Kidney (tissue), 14 donors: ENCODE measurements around the gene RECK. TPM values are rescaled to one million over a fixed set of nuclear protein-coding genes. Genes with fewer than 3 reads are reported as not detected.

Experiments used
- DNase-seq, 5 donors: peaks; one replicate each; pipeline ENCODE4 v3.0.0-alpha.2; 2013 to 2020
- FAIRE-seq: peaks from 2 replicates; lab custom pipeline; 2012; peaks lifted over from hg19 to GRCh38; lab: Jason Lieb, UNC
- H3K27ac ChIP-seq, 2 donors: one replicate each; pipeline ENCODE4 v1.7.0; 2013; ENCODE audit warnings: low read depth in 2 of 2, low read length in 2 of 2, inconsistent platforms in 1 of 2
- H3K27me3 ChIP-seq: one replicate; pipeline ENCODE4 v1.7.1; 2013; ENCODE audit warnings: low read length, inconsistent platforms; ENCODE audit not compliant: control insufficient read depth, insufficient read depth
- H3K36me3 ChIP-seq, 3 donors: one replicate each; pipeline versions ENCODE4 v1.7.0 to v1.7.1; 2013; ENCODE audit warnings: low read length in 3 of 3, control low read depth in 1 of 3, inconsistent platforms in 1 of 3; ENCODE audit not compliant: insufficient read depth in 3 of 3, control insufficient read depth in 2 of 3
- H3K4me1 ChIP-seq, 3 donors: one replicate each; pipeline versions ENCODE4 v1.7.0 to v1.7.1; 2013; ENCODE audit warnings: low read length in 3 of 3, inconsistent platforms in 1 of 3, low read depth in 1 of 3; ENCODE audit not compliant: control insufficient read depth in 2 of 3, insufficient read depth in 2 of 3
- H3K4me3 ChIP-seq, 3 donors: one replicate each; pipeline versions ENCODE4 v1.7.0 to v1.8.1; 2013; ENCODE audit warnings: low read length in 3 of 3, control low read depth in 1 of 3, inconsistent platforms in 1 of 3
- H3K9ac ChIP-seq, 3 donors: one replicate each; pipeline versions ENCODE4 v1.7.0 to v1.7.1; 2013; ENCODE audit warnings: low read length in 3 of 3, control low read depth in 1 of 3, inconsistent platforms in 1 of 3
- H3K9me3 ChIP-seq, 3 donors: one replicate each; pipeline versions ENCODE4 v1.7.0 to v1.7.1; 2013; ENCODE audit warnings: low read length in 3 of 3, control low read depth in 1 of 3, inconsistent platforms in 1 of 3; ENCODE audit not compliant: control insufficient read depth in 2 of 3, insufficient read depth in 1 of 3
- intact Hi-C: fragments of 100-400 bp; cut with DNase I; formaldehyde crosslinking; loops from one replicate; pipeline ENCODE4 v1.11.1; 2022
- polyA plus RNA-seq: library from polyadenylated mRNA; stranded (reverse); fragments of 350-450 nt; fragmentation: Illumina TruSeq; extraction: RNeasy Lipid Tissue Mini Kit (QIAGEN cat#74804); gene quantifications from one replicate; pipeline ENCODE4 v1.2.3, GENCODE V29; 2014; ENCODE audit warnings: low read depth, low replicate concordance; ENCODE audit not compliant: insufficient read depth
- total RNA-seq: library from RNA; stranded (reverse); fragmentation: NEBNext Ultra II Directional; extraction: Animal tissue kit (Norgen Biotek cat#: 25700); gene quantifications from one replicate; pipeline ENCODE4 v1.2.1, GENCODE V29; 2021
- TF ChIP-seq, protein P1 (sequence below): IDR thresholded peaks from 3 replicates; pipeline ENCODE4 v1.5.1; 2012; ENCODE audit warnings: mild to moderate bottlenecking, moderate library complexity, borderline replicate concordance; ENCODE audit not compliant: insufficient read depth; ENCODE audit errors: extremely low read depth
- donor health status: control.
- donor health status: control.
- donor health status: control.
- donor health status: control.
- donor health status: control.
- donor health status: DM: yes; HTN: yes; CAD: no.
- donor health status: Normal renal cell carcinoma (clear cell type).

Gene RECK
- total and polyA plus RNA-seq, 2 donors from 2014 or later: 4.5 to 10.4 TPM

- Histone ChIP-seq H3K4me1 (no peaks in the 10 kb centered on the region), H3K36me3 (peaks cover 0 to 5% (median 0%) of the 10 kb centered on the region in 3 donors), H3K27ac (no peak overlapping the region), H3K9ac (no peak overlapping the region), H3K9me3 (no peaks in the 10 kb centered on the region), H3K27me3 (no peaks in the 10 kb centered on the region), H3K4me3 (no peak overlapping the region)
- intact Hi-C loops: loop anchor here (10.0 kb wide), 1 partner anchor 47 kb away; the partner anchor contains the start of gene CCIN
- TF ChIP-seq, protein P1, sequence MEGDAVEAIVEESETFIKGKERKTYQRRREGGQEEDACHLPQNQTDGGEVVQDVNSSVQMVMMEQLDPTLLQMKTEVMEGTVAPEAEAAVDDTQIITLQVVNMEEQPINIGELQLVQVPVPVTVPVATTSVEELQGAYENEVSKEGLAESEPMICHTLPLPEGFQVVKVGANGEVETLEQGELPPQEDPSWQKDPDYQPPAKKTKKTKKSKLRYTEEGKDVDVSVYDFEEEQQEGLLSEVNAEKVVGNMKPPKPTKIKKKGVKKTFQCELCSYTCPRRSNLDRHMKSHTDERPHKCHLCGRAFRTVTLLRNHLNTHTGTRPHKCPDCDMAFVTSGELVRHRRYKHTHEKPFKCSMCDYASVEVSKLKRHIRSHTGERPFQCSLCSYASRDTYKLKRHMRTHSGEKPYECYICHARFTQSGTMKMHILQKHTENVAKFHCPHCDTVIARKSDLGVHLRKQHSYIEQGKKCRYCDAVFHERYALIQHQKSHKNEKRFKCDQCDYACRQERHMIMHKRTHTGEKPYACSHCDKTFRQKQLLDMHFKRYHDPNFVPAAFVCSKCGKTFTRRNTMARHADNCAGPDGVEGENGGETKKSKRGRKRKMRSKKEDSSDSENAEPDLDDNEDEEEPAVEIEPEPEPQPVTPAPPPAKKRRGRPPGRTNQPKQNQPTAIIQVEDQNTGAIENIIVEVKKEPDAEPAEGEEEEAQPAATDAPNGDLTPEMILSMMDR: no peak
- FAIRE-seq: no peak
- no peak for DNase-seq
These were observed 81.5 kb downstream of the RECK start for GRCh38 chr9:36118201-36118600.

GRCh38 chr9:36118706-36119105 lies 82.0 kb downstream of the RECK start:
- Histone ChIP-seq H3K9me3 (no peaks in the 10 kb centered on the region), H3K27ac (no peak overlapping the region), H3K36me3 (peaks cover 0 to 5% (median 0%) of the 10 kb centered on the region in 3 donors), H3K27me3 (no peaks in the 10 kb centered on the region), H3K4me1 (no peaks in the 10 kb centered on the region), H3K4me3 (no peak overlapping the region), H3K9ac (no peak overlapping the region)
- intact Hi-C loops: loop anchor here (10.0 kb wide), 1 partner anchor 46 kb away; the partner anchor contains the start of gene CCIN
- DNase-seq: no peak
- no peak for FAIRE-seq
- TF ChIP-seq, protein P1: no peak

GRCh38 chr9:36119476-36119875 lies 82.8 kb downstream of the RECK start:
- no peak overlapping the region for H3K4me3 ChIP-seq
- intact Hi-C loops: loop anchor here (10.0 kb wide), 1 partner anchor 45 kb away; the partner anchor contains the start of gene CCIN
- peaks cover 0 to 5% (median 0%) of the 10 kb centered on the region in 3 donors for H3K36me3 ChIP-seq
- FAIRE-seq (no peak), DNase-seq (no peak)
- no peak overlapping the region for H3K27ac ChIP-seq
- H3K9me3 ChIP-seq: no peaks in the 10 kb centered on the region
- TF ChIP-seq, protein P1: no peak
- H3K4me1 ChIP-seq: no peaks in the 10 kb centered on the region
- H3K27me3 ChIP-seq: no peaks in the 10 kb centered on the region
- H3K9ac ChIP-seq: no peak overlapping the region

- Histone ChIP-seq H3K4me1 (no peaks in the 10 kb centered on the region), H3K36me3 (peaks cover 0 to 5% (median 0%) of the 10 kb centered on the region in 3 donors), H3K27ac (no peak overlapping the region), H3K9ac (no peak overlapping the region), H3K9me3 (no peaks in the 10 kb centered on the region), H3K4me3 (no peak overlapping the region), H3K27me3 (no peaks in the 10 kb centered on the region)
- intact Hi-C loops: no loop called here
- no peak for DNase-seq
- TF ChIP-seq, protein P1: no peak
- no peak for FAIRE-seq
These were observed 84.0 kb downstream of the RECK start for GRCh38 chr9:36120705-36121104.
